CD8-positive, alpha-beta memory T cell (primary cell): ENCODE results near the gene PPP4R4. TPM values are rescaled to one million over a fixed set of nuclear protein-coding genes. Genes with fewer than 3 reads are reported as not detected.
"Not testable (repeated sequence)": the region's sequence is repeated elsewhere in the genome, so short reads cannot be mapped to it uniquely, and the experiment has no call there.

Source experiments
- CTCF ChIA-PET: fragments of 350-600 bp; sonication (Branson Sonifier 250); formaldehyde crosslinking; loops from one replicate; lab custom pipeline; 2021; ENCODE audit warnings: antibody characterized with exemption; lab: Charles Lee
- POLR2A ChIA-PET: fragments of 350-600 bp; sonication (Branson Sonifier 250); formaldehyde crosslinking; loops from one replicate; lab custom pipeline; 2021; ENCODE audit warnings: antibody characterized with exemption; lab: Charles Lee
- DNase-seq, 5 donors: peaks; one replicate each; pipeline versions ENCODE4 v3.0.0 to v3.0.0-alpha.2; 2020 to 2022; ENCODE audit warnings: mixed read lengths in 1 of 5
- H3K27ac ChIP-seq: one replicate; pipeline ENCODE4 v1.7.0; 2013; ENCODE audit warnings: low read depth, mild to moderate bottlenecking, low read length, moderate library complexity
- H3K27me3 ChIP-seq: 2 replicates; pipeline ENCODE4 v1.7.0; 2013; ENCODE audit warnings: low read length, mild to moderate bottlenecking; ENCODE audit not compliant: insufficient read depth, poor library complexity, severe bottlenecking
- H3K36me3 ChIP-seq: 2 replicates; pipeline ENCODE4 v1.7.0; 2013; ENCODE audit warnings: mild to moderate bottlenecking, low read length, moderate library complexity; ENCODE audit not compliant: insufficient read depth
- H3K4me1 ChIP-seq: 2 replicates; pipeline ENCODE4 v1.7.0; 2013; ENCODE audit warnings: mild to moderate bottlenecking, low read length, moderate library complexity; ENCODE audit not compliant: insufficient read depth
- H3K4me3 ChIP-seq: 2 replicates; pipeline ENCODE4 v1.7.0; 2013; ENCODE audit warnings: mild to moderate bottlenecking, low read length
- H3K9me3 ChIP-seq: 2 replicates; pipeline ENCODE4 v1.7.0; 2013; ENCODE audit warnings: mild to moderate bottlenecking, low read length
- H3K27ac Mint-ChIP-seq, 8 donors: one replicate each; pipeline ENCODE4 v1.8.0; 2020 to 2021; ENCODE audit warnings: mixed read lengths in 8 of 8, mild to moderate bottlenecking in 6 of 8, inconsistent platforms in 3 of 8, moderate library complexity in 3 of 8
- H3K27me3 Mint-ChIP-seq, 2 donors: one replicate each; pipeline ENCODE4 v1.8.0; 2020 to 2021; ENCODE audit warnings: mixed read lengths in 2 of 2, mild to moderate bottlenecking in 1 of 2, moderate library complexity in 1 of 2
- H3K36me3 Mint-ChIP-seq, 3 donors: one replicate each; pipeline ENCODE4 v1.8.0; 2020 to 2021; ENCODE audit warnings: mixed read lengths in 3 of 3, inconsistent platforms in 1 of 3, mild to moderate bottlenecking in 1 of 3
- H3K4me1 Mint-ChIP-seq, 3 donors: one replicate each; pipeline ENCODE4 v1.8.0; 2020 to 2021; ENCODE audit warnings: mixed read lengths in 3 of 3, inconsistent platforms in 1 of 3, mild to moderate bottlenecking in 1 of 3
- H3K4me3 Mint-ChIP-seq, 7 donors: one replicate each; pipeline ENCODE4 v1.8.0; 2020 to 2021; ENCODE audit warnings: mixed read lengths in 7 of 7, mild to moderate bottlenecking in 6 of 7, moderate library complexity in 4 of 7, inconsistent platforms in 2 of 7
- H3K9me3 Mint-ChIP-seq, 5 donors: one replicate each; pipeline ENCODE4 v1.8.0; 2020 to 2022; ENCODE audit warnings: mixed read lengths in 5 of 5, mild to moderate bottlenecking in 3 of 5, moderate library complexity in 2 of 5, inconsistent platforms in 1 of 5
- polyA plus RNA-seq: library from polyadenylated mRNA; unstranded; fragments of 300-500 nt; fragmentation: Illumina TruSeq; gene quantifications from one replicate; pipeline ENCODE4 v1.2.3, GENCODE V29; 2021
- total RNA-seq, 2 experiments: library from RNA; stranded (reverse); gene quantifications; one replicate each; pipeline ENCODE4 v1.2.3, GENCODE V29; 2021

The PPP4R4 gene
- total and polyA plus RNA-seq, 3 experiments from 2014 or later, result 0.17 to 1.8 (median 1.2) TPM

DNA sequence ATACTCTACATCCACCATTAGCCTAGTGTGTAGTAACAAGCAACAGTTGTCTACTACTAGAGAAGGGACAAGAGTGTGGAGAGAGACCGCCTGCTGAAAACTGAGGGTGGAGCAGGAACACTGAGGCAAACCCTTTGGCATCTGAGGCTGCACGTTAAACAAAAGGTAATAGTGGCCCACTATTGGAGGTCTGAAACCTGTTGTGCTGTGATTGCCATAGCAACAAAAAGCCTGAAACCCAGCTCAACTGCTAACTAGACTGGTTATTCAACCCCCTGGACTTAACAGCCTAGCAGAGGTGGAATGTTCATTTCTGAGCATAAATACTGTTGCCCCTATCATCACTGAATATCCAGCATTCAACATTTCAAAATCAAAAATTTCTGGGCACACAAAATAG is 43.0 kb downstream of the PPP4R4 start:
- no peak overlapping the region for H3K4me3 Mint-ChIP-seq
- H3K27me3 Mint-ChIP-seq, result peaks cover 14 to 25% of the 10 kb centered on the region in 2 donors
- no peak overlapping the region for H3K4me3 ChIP-seq
- ChIA-PET CTCF (no interaction called here), POLR2A (no interaction called here)
- H3K9me3 Mint-ChIP-seq, result peaks cover 14 to 17% (median 15%) of the 10 kb centered on the region in 5 donors
- H3K36me3 Mint-ChIP-seq, result peaks cover 0 to 11% (median 2%) of the 10 kb centered on the region in 3 donors
- no peak overlapping the region for H3K27ac ChIP-seq
- DNase-seq, result no peak
- no peaks in the 10 kb centered on the region for H3K4me1 ChIP-seq
- H3K27ac Mint-ChIP-seq, result no peak overlapping the region
- no peaks in the 10 kb centered on the region for H3K4me1 Mint-ChIP-seq
- no peaks in the 10 kb centered on the region for H3K27me3 ChIP-seq
- H3K36me3 ChIP-seq, result no peaks in the 10 kb centered on the region
- no peaks in the 10 kb centered on the region for H3K9me3 ChIP-seq

DNA sequence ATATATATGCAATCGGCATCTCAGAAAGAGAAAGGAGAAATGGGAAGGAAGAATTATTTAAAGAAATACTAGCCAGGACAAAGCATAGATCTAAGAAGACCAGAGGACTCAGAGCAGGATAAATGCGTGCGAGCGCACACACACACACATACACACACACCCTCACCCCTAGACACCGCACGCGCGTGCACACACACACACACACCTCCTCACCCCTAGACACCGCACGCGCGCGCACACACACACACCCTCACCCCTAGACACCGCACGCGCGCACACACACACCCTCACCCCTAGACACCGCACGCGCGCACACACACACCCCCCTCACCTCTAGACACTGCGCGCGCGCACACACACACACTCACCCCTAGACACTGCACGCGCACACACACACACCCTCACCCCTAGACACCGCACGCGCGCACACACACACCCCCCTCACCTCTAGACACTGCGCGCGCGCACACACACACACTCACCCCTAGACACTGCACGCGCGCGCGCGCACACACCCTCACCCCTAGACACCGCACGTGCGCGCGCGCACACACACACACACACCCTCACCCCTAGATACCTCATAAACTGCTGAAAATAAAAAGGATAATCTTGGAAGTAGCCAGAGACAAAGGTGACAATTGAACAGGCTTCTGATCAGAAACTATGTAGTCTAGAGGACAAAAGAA is 44.2 kb downstream of the PPP4R4 start:
- POLR2A ChIA-PET, H3K27ac Mint-ChIP-seq, CTCF ChIA-PET, H3K27me3 ChIP-seq, H3K4me1 Mint-ChIP-seq, H3K27ac ChIP-seq, H3K36me3 Mint-ChIP-seq, H3K9me3 ChIP-seq, H3K4me3 ChIP-seq, H3K36me3 ChIP-seq, DNase-seq, H3K4me1 ChIP-seq: not testable (repeated sequence)
- Mint-ChIP-seq H3K27me3 (peaks cover 14 to 21% of the 10 kb centered on the region in 2 donors), H3K4me3 (peak overlapping the region in 2 of 7 donors; percentile 9 to 25), H3K9me3 (peaks cover 14 to 18% (median 17%) of the 10 kb centered on the region in 5 donors)

DNA sequence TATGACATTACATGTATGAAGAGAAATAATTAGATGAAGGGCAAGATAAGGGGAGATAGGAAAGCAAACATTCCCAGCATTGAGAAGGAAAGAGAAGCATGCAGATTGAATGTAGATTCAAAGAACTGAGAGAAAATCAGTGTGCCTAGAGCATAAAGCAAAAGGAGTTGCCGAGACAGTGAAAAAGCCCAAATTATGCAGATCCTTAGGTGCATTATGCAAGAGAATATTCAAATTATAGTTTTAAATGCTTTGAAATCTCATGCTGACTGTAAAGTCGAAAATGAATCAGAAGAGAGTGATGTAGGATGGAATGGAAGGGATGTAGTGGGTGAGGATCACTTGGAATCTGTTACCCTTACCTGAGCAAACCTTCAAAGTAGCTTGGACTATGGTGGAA is 49.9 kb downstream of the PPP4R4 start:
- no peak overlapping the region for H3K4me3 ChIP-seq
- peaks cover 2% of the 10 kb centered on the region in 2 donors for H3K27me3 Mint-ChIP-seq
- H3K27ac Mint-ChIP-seq, result no peak overlapping the region
- H3K9me3 ChIP-seq, result no peaks in the 10 kb centered on the region
- POLR2A ChIA-PET, result no interaction called here
- peaks cover 5 to 13% (median 9%) of the 10 kb centered on the region in 5 donors for H3K9me3 Mint-ChIP-seq
- H3K27ac ChIP-seq, result no peak overlapping the region
- no peak for DNase-seq
- H3K36me3 Mint-ChIP-seq, result peaks cover 0 to 1% (median 0%) of the 10 kb centered on the region in 3 donors
- no peaks in the 10 kb centered on the region for H3K27me3 ChIP-seq
- H3K4me1 Mint-ChIP-seq, result no peaks in the 10 kb centered on the region
- no peaks in the 10 kb centered on the region for H3K36me3 ChIP-seq
- no peaks in the 10 kb centered on the region for H3K4me1 ChIP-seq
- CTCF ChIA-PET, result no interaction called here
- H3K4me3 Mint-ChIP-seq, result no peak overlapping the region

DNA sequence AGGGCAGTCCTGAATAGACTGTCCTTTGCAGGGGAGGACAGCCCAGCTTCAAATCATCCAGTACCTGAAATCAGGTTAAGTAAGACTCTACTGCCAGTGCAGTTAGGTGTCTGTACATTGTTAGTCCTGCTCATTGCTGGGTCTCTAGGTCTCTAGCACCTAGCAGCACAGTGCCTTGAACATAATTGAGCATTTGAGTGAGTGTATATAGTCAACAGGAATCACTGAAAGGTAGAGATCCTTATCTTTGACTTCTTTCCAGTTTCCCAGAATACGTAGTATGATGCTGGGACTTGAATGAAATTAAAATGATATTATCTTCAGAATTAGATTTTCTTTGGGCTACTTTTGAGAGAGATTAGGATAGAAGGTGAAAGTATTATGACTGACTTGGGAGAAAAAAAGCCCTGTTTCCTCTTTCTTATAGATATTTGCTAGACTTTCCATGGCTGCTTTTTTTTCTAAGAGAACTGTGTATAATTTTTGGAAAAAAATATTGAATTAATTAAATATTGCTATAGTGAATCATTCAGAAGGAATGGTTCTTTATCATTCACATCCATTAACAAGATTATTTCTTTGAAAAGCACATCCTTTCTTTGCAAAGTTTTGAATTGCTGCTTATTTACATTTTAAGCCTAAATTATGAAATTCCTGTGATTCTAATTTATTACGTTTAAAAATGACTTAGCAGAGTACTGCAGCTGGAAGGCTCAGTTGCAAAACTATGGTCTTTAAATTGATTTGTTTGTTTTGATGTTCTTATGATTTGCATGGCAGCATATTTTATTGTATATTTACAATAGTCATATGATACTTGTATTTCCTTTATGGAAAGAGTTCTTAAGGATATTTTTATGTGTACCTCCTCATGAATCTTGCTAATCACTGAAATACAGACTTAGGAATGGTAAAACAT is 51.6 kb downstream of the PPP4R4 start:
- no peaks in the 10 kb centered on the region for H3K9me3 ChIP-seq
- H3K4me1 Mint-ChIP-seq, result no peaks in the 10 kb centered on the region
- H3K27me3 Mint-ChIP-seq, result peaks cover 4 to 5% of the 10 kb centered on the region in 2 donors
- H3K27me3 ChIP-seq, result no peaks in the 10 kb centered on the region
- no peak overlapping the region for H3K27ac Mint-ChIP-seq
- ChIA-PET CTCF (no interaction called here), POLR2A (no interaction called here)
- H3K36me3 ChIP-seq, result no peaks in the 10 kb centered on the region
- no peaks in the 10 kb centered on the region for H3K4me1 ChIP-seq
- peaks cover 5 to 11% (median 9%) of the 10 kb centered on the region in 5 donors for H3K9me3 Mint-ChIP-seq
- peaks cover 0 to 2% (median 0%) of the 10 kb centered on the region in 3 donors for H3K36me3 Mint-ChIP-seq
- no peak overlapping the region for H3K4me3 Mint-ChIP-seq
- H3K4me3 ChIP-seq, result no peak overlapping the region
- no peak overlapping the region for H3K27ac ChIP-seq
- DNase-seq, result no peak

DNA sequence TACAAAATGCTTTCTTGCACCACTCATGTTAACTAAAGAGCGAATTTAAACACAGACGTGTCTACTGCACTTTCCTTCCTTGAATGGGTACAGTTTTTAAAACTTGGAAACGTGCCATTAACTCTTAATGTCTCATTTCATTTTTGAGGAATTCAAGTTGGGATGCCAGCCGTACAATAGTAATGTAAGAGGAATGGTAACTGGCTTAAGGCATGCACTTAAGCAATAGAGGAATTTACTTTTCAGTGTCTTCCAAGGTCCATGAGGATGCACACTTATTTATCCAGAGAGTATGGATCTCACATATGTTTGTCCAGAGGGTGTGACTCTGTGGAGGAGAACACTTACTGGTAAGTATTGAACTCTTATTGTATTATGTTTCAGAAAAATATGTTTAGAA is 52.9 kb downstream of the PPP4R4 start:
- Histone ChIP-seq H3K4me1 (no peaks in the 10 kb centered on the region), H3K9me3 (no peaks in the 10 kb centered on the region), H3K27ac (no peak overlapping the region), H3K36me3 (no peaks in the 10 kb centered on the region), H3K4me3 (no peak overlapping the region), H3K27me3 (no peaks in the 10 kb centered on the region)
- ChIA-PET POLR2A (no interaction called here), CTCF (no interaction called here)
- no peak overlapping the region for H3K27ac Mint-ChIP-seq
- peaks cover 4 to 5% (median 4%) of the 10 kb centered on the region in 5 donors for H3K9me3 Mint-ChIP-seq
- no peak overlapping the region for H3K4me3 Mint-ChIP-seq
- H3K27me3 Mint-ChIP-seq, result peaks cover 4 to 13% of the 10 kb centered on the region in 2 donors
- DNase-seq, result no peak
- H3K36me3 Mint-ChIP-seq, result peaks cover 0 to 2% (median 0%) of the 10 kb centered on the region in 3 donors
- H3K4me1 Mint-ChIP-seq, result no peaks in the 10 kb centered on the region

DNA sequence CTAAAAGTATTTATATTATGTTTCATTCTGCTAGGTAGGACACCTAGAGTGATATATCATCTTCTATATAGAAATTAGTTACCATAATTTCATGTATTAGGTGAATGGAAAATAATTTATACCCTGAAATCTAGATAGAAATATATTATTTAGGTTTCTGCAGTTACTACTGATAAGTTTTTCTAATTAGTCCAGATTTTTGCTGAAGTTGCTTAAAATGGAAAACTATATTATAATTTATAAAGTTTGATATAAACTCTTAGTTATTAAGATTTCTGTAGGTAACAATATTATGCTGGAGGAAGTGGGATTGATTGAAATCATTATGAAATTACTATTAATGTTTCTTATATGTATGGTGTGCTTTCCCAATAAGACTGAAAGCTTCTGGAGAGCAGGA is 62.9 kb downstream of the PPP4R4 start:
- H3K4me1 Mint-ChIP-seq, result no peaks in the 10 kb centered on the region
- H3K4me3 ChIP-seq, result no peak overlapping the region
- no peak for DNase-seq
- peaks cover 5 to 13% of the 10 kb centered on the region in 2 donors for H3K27me3 Mint-ChIP-seq
- H3K27me3 ChIP-seq, result no peaks in the 10 kb centered on the region
- H3K9me3 ChIP-seq, result no peaks in the 10 kb centered on the region
- H3K27ac Mint-ChIP-seq, result no peak overlapping the region
- H3K9me3 Mint-ChIP-seq, result peaks cover 0 to 2% (median 0%) of the 10 kb centered on the region in 5 donors
- CTCF ChIA-PET, result no interaction called here
- no peak overlapping the region for H3K27ac ChIP-seq
- POLR2A ChIA-PET, result no interaction called here
- no peaks in the 10 kb centered on the region for H3K36me3 Mint-ChIP-seq
- no peak overlapping the region for H3K4me3 Mint-ChIP-seq
- H3K4me1 ChIP-seq, result no peaks in the 10 kb centered on the region
- H3K36me3 ChIP-seq, result no peaks in the 10 kb centered on the region

DNA sequence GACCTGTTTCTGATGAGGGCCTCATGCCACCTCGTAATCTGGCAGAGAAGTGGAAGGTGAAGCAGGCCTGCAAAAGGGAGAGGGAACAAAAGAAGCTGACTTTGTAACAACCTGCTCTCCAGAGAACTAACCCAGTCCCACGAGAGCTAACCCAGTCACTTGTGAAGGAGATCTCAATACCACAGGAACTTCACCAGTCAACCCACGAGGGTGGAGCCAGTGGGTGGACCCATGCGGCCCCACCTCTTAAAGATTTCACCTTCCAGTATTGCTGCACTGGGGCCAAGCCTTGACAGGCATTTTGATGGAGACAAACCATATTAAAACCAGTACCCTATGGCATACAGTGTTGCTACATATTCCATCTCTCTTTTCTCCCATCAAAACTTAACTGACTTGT is 63.9 kb downstream of the PPP4R4 start:
- no peak overlapping the region for H3K27ac Mint-ChIP-seq
- peaks cover 1 to 13% of the 10 kb centered on the region in 2 donors for H3K27me3 Mint-ChIP-seq
- H3K36me3 ChIP-seq, result no peaks in the 10 kb centered on the region
- ChIA-PET POLR2A (no interaction called here), CTCF (no interaction called here)
- no peak overlapping the region for H3K4me3 ChIP-seq
- no peaks in the 10 kb centered on the region for H3K36me3 Mint-ChIP-seq
- H3K27ac ChIP-seq, result no peak overlapping the region
- H3K9me3 ChIP-seq, result no peaks in the 10 kb centered on the region
- no peaks in the 10 kb centered on the region for H3K4me1 ChIP-seq
- DNase-seq, result no peak
- H3K27me3 ChIP-seq, result no peaks in the 10 kb centered on the region
- H3K4me1 Mint-ChIP-seq, result no peaks in the 10 kb centered on the region
- H3K4me3 Mint-ChIP-seq, result no peak overlapping the region
- H3K9me3 Mint-ChIP-seq, result peaks cover 0 to 2% (median 0%) of the 10 kb centered on the region in 5 donors

DNA sequence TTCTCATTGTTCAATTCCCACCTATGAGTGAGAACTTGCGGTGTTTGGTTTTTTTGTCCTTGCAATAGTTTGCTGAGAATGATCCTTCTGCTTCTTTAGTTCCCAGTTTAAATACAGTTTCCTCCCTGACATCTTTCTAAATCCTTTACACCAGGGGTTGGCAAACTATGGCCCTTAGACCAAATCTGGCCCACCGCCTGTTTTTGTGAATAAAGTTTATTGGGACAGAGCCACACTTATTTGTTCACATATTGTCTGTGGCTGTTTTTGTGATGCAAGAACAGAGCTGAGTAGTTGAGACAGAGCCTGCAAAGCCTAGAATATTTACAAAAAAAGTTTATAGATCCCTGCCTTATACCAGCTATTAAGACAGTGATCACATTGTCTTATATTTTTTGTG is 65.3 kb downstream of the PPP4R4 start:
- Histone ChIP-seq H3K27me3 (no peaks in the 10 kb centered on the region), H3K4me3 (no peak overlapping the region), H3K4me1 (no peaks in the 10 kb centered on the region), H3K36me3 (no peaks in the 10 kb centered on the region), H3K9me3 (no peaks in the 10 kb centered on the region), H3K27ac (no peak overlapping the region)
- H3K4me3 Mint-ChIP-seq, result no peak overlapping the region
- no peaks in the 10 kb centered on the region for H3K4me1 Mint-ChIP-seq
- ChIA-PET POLR2A (no interaction called here), CTCF (no interaction called here)
- H3K36me3 Mint-ChIP-seq, result no peaks in the 10 kb centered on the region
- peaks cover 0 to 2% (median 0%) of the 10 kb centered on the region in 5 donors for H3K9me3 Mint-ChIP-seq
- H3K27ac Mint-ChIP-seq, result no peak overlapping the region
- H3K27me3 Mint-ChIP-seq, result peaks cover 1 to 21% of the 10 kb centered on the region in 2 donors
- DNase-seq, result no peak
